Spleen (tissue), 7 donors: ENCODE results near the gene SELENOM.

ENCODE experiments used
- POLR2A ChIP-seq, 3 donors: fragments of 450-650 bp; IDR thresholded peaks; one replicate each; pipeline ENCODE4 v1.5.1; 2017; ENCODE audit warnings: antibody characterized with exemption in 3 of 3, mild to moderate bottlenecking in 1 of 3
- POLR2AphosphoS5 ChIP-seq, 3 donors: sonication (generic); formaldehyde crosslinking; IDR thresholded peaks; one replicate each; pipeline ENCODE4 v1.5.1; 2017; ENCODE audit warnings: antibody characterized with exemption in 3 of 3
- TF ChIP-seq, protein P1 (sequence below), 11 experiments: fragments of 200-600 bp in 7 of 11; fragments of 450-650 bp in 4 of 11; sonication (generic) in 4 of 11; IDR thresholded peaks in 8 of 11; conservative IDR thresholded peaks in 3 of 11; 1 replicate in 7 of 11; 2 replicates in 4 of 11; pipeline versions ENCODE4 v1.4.0 to v1.8.0; 2016 to 2021; ENCODE audit warnings: antibody characterized with exemption in 11 of 11, inconsistent platforms in 4 of 11, mild to moderate bottlenecking in 1 of 11
- donor health status: DM: no; HTN: no; CAD: no; lungs with moderate emphysema.
- donor health status: DM: no; HTN: no; CAD: no.
- donor health status: DM: no; HTN: no; CAD: no.

DNA sequence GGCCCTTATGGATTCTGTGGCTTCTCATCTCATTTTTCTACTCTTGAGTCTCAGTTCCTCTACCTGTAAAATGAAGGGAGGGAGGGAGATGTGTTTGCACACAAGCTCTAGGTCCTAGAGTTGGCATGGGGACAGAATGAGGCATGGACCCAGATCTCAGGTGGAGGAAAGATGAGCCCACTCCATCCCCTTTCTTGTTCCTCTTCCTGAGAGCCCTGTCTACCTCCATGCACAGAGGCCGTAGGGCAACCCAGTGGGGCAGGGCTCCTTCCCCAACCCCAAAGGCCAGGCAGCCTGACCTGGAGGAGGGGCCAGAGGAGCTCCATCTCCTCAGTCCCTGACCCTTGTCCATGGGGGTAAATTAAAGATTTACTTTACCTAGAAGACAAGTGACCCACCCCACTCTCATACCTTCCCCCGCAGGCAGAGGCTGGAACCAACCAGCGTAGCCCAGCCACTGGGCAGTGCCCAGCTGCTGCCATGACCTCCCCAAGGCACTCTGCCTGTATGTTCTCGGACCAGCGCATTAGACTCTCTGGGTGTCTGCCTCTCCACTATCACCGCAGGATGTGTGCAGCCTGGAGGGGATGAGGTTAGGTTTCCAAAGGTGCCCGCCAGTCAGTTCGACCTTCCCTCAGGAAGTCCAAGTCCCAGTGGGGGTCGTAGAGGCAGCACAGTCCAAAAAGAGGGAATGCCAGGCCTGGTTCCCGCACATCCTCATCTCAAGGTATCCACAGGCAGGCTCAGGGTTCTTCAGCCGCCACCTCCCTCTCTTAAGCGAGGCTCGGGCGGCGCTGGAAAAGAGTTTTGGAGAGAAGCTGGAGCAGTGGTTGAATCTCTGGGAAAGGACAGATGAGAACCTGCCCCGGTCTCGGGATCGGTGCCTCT is 23.2 kb downstream of the SELENOM start:
- TF ChIP-seq POLR2AphosphoS5 (IDR thresholded peaks at IDR 0.05) (no peak), POLR2A (IDR thresholded peaks at IDR 0.05) (no peak)
- TF ChIP-seq, protein P1, sequence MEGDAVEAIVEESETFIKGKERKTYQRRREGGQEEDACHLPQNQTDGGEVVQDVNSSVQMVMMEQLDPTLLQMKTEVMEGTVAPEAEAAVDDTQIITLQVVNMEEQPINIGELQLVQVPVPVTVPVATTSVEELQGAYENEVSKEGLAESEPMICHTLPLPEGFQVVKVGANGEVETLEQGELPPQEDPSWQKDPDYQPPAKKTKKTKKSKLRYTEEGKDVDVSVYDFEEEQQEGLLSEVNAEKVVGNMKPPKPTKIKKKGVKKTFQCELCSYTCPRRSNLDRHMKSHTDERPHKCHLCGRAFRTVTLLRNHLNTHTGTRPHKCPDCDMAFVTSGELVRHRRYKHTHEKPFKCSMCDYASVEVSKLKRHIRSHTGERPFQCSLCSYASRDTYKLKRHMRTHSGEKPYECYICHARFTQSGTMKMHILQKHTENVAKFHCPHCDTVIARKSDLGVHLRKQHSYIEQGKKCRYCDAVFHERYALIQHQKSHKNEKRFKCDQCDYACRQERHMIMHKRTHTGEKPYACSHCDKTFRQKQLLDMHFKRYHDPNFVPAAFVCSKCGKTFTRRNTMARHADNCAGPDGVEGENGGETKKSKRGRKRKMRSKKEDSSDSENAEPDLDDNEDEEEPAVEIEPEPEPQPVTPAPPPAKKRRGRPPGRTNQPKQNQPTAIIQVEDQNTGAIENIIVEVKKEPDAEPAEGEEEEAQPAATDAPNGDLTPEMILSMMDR (IDR thresholded peaks at IDR 0.05 in 8 of 11, conservative IDR thresholded peaks at IDR 0.05 in 3 of 11) = no peak
